ENCODE results near the gene CHD2.

- TF ChIP-seq, protein P1, sequence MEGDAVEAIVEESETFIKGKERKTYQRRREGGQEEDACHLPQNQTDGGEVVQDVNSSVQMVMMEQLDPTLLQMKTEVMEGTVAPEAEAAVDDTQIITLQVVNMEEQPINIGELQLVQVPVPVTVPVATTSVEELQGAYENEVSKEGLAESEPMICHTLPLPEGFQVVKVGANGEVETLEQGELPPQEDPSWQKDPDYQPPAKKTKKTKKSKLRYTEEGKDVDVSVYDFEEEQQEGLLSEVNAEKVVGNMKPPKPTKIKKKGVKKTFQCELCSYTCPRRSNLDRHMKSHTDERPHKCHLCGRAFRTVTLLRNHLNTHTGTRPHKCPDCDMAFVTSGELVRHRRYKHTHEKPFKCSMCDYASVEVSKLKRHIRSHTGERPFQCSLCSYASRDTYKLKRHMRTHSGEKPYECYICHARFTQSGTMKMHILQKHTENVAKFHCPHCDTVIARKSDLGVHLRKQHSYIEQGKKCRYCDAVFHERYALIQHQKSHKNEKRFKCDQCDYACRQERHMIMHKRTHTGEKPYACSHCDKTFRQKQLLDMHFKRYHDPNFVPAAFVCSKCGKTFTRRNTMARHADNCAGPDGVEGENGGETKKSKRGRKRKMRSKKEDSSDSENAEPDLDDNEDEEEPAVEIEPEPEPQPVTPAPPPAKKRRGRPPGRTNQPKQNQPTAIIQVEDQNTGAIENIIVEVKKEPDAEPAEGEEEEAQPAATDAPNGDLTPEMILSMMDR (IDR thresholded peaks at IDR 0.05), result no peak
- TF ChIP-seq SP1 (CRISPR knock-in tag; conservative IDR thresholded peaks at IDR 0.05) (no peak), RELA (CRISPR knock-in tag; IDR thresholded peaks at IDR 0.05; ENCODE audit: borderline replicate concordance) (no peak), NFYB (CRISPR knock-in tag; conservative IDR thresholded peaks at IDR 0.05; ENCODE audit: low read depth) (no peak), NR3C1 (CRISPR knock-in tag; conservative IDR thresholded peaks at IDR 0.05; ENCODE audit: low read depth) (no peak), RORB (CRISPR knock-in tag; IDR thresholded peaks at IDR 0.05) (no peak), ATF6 (CRISPR knock-in tag; IDR thresholded peaks at IDR 0.05) (no peak), ZNF138 (CRISPR knock-in tag; conservative IDR thresholded peaks at IDR 0.05) (no peak)
- TF ChIP-seq, protein P2, sequence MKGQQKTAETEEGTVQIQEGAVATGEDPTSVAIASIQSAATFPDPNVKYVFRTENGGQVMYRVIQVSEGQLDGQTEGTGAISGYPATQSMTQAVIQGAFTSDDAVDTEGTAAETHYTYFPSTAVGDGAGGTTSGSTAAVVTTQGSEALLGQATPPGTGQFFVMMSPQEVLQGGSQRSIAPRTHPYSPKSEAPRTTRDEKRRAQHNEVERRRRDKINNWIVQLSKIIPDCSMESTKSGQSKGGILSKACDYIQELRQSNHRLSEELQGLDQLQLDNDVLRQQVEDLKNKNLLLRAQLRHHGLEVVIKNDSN (CRISPR knock-in tag; IDR thresholded peaks at IDR 0.05), result no peak
Observed at GRCh38 chr15:93019971-93020370, 119.8 kb downstream of the CHD2 start.

Data from WTC11 (cell line).